ENCODE results near the gene USP37.

DNA sequence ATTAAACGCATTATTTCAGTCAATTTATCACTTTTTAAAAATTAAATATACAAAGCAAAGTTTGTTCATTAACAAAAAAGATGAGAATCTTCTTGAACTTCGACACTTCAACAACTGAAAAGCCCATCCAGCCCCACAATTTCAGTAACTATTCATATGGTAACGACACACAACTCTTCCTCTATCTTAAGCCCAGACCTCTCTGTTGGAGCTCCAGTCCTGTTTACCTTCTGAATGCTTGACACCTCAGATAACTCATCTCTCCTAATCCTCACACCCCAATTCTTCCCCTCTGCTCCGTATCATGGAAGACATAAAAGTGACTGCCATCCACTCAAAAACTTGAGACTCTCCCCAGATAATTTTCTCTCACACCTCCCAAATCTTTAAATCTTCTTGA lies 12.6 kb downstream of the USP37 start:
- TF ChIP-seq, protein P1, sequence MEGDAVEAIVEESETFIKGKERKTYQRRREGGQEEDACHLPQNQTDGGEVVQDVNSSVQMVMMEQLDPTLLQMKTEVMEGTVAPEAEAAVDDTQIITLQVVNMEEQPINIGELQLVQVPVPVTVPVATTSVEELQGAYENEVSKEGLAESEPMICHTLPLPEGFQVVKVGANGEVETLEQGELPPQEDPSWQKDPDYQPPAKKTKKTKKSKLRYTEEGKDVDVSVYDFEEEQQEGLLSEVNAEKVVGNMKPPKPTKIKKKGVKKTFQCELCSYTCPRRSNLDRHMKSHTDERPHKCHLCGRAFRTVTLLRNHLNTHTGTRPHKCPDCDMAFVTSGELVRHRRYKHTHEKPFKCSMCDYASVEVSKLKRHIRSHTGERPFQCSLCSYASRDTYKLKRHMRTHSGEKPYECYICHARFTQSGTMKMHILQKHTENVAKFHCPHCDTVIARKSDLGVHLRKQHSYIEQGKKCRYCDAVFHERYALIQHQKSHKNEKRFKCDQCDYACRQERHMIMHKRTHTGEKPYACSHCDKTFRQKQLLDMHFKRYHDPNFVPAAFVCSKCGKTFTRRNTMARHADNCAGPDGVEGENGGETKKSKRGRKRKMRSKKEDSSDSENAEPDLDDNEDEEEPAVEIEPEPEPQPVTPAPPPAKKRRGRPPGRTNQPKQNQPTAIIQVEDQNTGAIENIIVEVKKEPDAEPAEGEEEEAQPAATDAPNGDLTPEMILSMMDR (IDR thresholded peaks at IDR 0.05) = no peak
- TF ChIP-seq POLR2A (IDR thresholded peaks at IDR 0.05) = no peak

All from heart left ventricle (tissue), 13 donors.